ENCODE data around the gene KRT4. TPM values are rescaled to one million over a fixed set of nuclear protein-coding genes. Genes with fewer than 3 reads are reported as not detected.

The KRT4 gene
- total and polyA plus RNA-seq, 12 donors: 2.5 TPM; not detected in 11

- Histone ChIP-seq H3K27ac (no peak overlapping the region), H3K27me3 (peaks cover 0 to 56% (median 23%) of the 10 kb centered on the region in 7 donors), H3K36me3 (no peaks in the 10 kb centered on the region), H3K4me3 (no peak overlapping the region), H3K4me1 (peaks cover 0 to 3% (median 0%) of the 10 kb centered on the region in 9 donors), H3K9me3 (no peaks in the 10 kb centered on the region)
- no peak for ATAC-seq
- WGBS, 2 donors: 59 to 72% methylated on average over 3 of the region's 3 CpGs
- no peak for DNase-seq
- no peak for TF ChIP-seq CTCF (IDR thresholded peaks at IDR 0.05)
- intact Hi-C loops (cut with DNase I): no loop called here
Observed at GRCh38 chr12:52832451-52832850, 18.5 kb upstream of the KRT4 start.

- H3K9me3 ChIP-seq: no peaks in the 10 kb centered on the region
- no peaks in the 10 kb centered on the region for H3K36me3 ChIP-seq
- H3K27ac ChIP-seq: no peak overlapping the region
- whole genome bisulfite sequencing, 2 donors: 84 to 86% methylated on average over 7 of the region's 7 CpGs
- peaks cover 0 to 51% (median 12%) of the 10 kb centered on the region in 7 donors for H3K27me3 ChIP-seq
- H3K4me3 ChIP-seq: no peak overlapping the region
- no peak for DNase-seq
- peaks cover 0 to 2% (median 0%) of the 10 kb centered on the region in 9 donors for H3K4me1 ChIP-seq
- intact Hi-C loops (cut with DNase I): no loop called here
- no peak for ATAC-seq
- TF ChIP-seq CTCF (IDR thresholded peaks at IDR 0.05): no peak
Observed at GRCh38 chr12:52831251-52831650, 17.3 kb upstream of the KRT4 start.

- ATAC-seq: no peak
- no peak overlapping the region for H3K4me3 ChIP-seq
- no peaks in the 10 kb centered on the region for H3K4me1 ChIP-seq
- H3K27ac ChIP-seq: no peak overlapping the region
- H3K27me3 ChIP-seq: peaks cover 0 to 41% (median 3%) of the 10 kb centered on the region in 7 donors
- TF ChIP-seq CTCF (IDR thresholded peaks at IDR 0.05): no peak
- intact Hi-C loops (cut with DNase I): no loop called here
- no peaks in the 10 kb centered on the region for H3K9me3 ChIP-seq
- H3K36me3 ChIP-seq: no peaks in the 10 kb centered on the region
- no peak for DNase-seq
- 80% methylated on average over 8 of the region's 8 CpGs for WGBS, 2 donors
Observed at GRCh38 chr12:52829986-52830770, 16.3 kb upstream of the KRT4 start.

GRCh38 chr12:52828591-52829021 lies 14.7 kb upstream of the KRT4 start:
- 28 to 43% methylated on average over 2 of the region's 2 CpGs for WGBS, 2 donors
- H3K4me3 ChIP-seq: no peak overlapping the region
- no peaks in the 10 kb centered on the region for H3K9me3 ChIP-seq
- peaks cover 0 to 33% (median 10%) of the 10 kb centered on the region in 7 donors for H3K27me3 ChIP-seq
- H3K4me1 ChIP-seq: no peaks in the 10 kb centered on the region
- DNase-seq (no peak), ATAC-seq (no peak)
- no peaks in the 10 kb centered on the region for H3K36me3 ChIP-seq
- no peak for TF ChIP-seq CTCF (IDR thresholded peaks at IDR 0.05)
- H3K27ac ChIP-seq: no peak overlapping the region
- intact Hi-C loops (cut with DNase I): no loop called here

Measured in heart right ventricle (tissue), 16 donors.